Embryonic facial prominence (tissue), 1 donor: ENCODE measurements around the gene ALG12.

ENCODE experiments used
- DNase-seq: peaks from one replicate; pipeline ENCODE4 v3.0.0-alpha.2; 2016; ENCODE audit errors: extremely low spot score

The ALG12 gene

DNA sequence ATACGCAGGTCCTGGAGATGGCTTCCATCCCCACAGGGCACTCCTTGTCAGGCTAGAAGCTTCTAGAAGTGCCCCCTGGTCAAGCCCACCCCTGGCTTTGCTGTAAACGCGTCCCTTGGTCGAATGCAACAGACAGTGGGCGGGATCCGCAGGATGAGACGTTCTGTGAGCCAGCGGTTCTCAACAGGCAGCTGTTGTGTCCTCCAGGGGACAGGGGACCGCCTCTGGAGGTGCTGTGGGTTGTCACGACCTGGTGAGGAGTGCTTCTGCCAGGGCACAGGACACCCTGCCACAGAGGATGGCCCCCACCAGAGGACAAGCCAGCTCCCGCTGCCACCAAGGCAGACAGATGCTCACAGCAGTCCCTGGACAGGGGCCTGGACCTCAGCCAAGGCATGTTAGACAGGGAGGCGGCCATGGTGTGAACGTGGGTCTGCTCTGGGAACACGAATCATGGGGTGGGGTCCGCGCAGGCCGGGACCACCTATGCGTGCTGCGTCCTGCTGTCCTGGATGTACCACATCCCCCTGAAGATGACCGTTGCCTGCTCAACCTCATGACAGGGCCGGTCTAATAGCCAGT, 11.8 kb upstream of the ALG12 start:
- no peak for DNase-seq

DNA sequence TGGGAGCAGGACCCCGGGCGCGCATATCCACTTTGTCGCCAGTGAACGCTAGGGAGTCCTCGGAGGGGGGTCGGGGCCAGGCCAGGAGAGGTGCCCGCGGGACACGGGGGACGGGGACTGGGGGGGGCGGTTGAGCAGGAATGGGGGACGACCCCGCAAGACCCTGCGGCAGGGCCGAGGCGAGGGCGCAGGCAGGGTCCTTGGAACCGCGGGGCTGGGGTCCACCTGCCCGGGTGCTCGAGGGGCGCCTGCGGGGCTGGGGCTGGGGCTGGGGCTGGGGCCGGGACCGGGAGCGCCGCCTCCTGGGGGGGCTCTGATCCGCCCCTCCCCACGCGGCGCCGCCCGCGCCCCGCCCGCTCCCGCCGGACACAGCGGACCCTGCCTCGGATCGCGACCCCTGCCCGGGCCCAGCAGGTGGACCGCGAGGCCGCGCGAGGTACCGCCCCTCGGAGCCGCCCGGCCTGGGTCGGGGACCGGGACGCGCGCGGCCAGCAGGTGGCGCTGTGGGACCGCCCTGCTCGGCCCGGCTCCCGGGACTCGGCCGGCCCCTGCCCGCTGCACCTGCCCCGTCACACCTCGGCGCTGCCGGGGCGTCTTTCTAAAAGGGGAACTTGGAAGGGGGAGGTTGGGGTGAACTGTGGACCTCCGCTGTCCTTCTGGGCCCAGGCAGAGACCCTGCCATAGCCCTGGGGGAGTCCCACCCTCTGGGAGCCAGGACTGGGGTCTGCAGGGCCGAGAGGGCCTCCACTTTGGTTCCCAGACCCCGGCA, 11.2 kb upstream of the ALG12 start:
- no peak for DNase-seq

DNA sequence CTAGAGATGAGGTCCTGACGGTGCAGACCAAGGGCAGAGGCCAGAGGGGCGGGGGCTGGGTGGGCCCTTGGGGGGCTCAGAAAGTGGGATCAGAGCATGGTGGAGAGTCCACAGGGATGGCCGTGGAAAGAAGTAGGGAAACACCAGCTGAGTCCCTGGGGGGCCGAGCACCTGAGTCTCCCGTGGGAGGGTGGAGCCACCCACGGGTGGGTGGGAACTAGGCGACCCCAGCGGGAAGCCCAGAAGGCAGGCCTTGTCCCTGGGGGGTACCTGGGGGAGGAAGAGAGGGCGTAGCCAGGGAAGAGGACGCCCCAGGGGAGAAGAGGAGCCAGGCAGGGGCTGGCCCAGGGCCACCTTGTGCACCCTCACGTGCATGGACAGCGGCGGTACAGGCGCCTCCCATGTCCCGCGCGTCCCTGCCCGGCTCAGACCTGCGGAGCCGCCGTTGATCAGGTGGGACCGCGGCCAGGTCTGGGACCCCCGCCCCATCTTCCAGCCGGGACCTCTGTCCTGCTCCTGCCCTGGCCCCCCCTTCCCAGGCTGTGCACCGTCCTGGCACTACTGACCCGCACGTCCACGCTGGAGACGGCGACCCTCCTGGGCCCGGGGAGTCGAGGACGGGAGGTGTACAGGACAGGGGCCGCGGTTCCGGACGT, 10.4 kb upstream of the ALG12 start:
- no peak for DNase-seq

DNA sequence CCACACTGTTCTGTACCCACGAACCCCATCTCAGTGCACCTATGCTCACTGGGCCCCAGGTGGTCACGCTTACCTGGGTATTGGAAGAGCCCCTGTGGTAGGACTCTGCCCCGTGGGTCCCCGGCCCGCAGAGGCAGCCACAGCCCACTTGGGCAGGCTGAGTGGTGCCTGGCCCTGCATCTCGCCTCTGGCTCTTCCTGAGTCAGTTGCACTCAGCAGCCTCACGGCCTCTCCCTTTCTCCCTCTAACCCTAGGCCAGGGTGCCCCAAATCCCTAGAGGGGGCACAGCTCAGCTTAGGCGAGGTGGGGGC, 9.9 kb upstream of the ALG12 start:
- DNase-seq: no peak

DNA sequence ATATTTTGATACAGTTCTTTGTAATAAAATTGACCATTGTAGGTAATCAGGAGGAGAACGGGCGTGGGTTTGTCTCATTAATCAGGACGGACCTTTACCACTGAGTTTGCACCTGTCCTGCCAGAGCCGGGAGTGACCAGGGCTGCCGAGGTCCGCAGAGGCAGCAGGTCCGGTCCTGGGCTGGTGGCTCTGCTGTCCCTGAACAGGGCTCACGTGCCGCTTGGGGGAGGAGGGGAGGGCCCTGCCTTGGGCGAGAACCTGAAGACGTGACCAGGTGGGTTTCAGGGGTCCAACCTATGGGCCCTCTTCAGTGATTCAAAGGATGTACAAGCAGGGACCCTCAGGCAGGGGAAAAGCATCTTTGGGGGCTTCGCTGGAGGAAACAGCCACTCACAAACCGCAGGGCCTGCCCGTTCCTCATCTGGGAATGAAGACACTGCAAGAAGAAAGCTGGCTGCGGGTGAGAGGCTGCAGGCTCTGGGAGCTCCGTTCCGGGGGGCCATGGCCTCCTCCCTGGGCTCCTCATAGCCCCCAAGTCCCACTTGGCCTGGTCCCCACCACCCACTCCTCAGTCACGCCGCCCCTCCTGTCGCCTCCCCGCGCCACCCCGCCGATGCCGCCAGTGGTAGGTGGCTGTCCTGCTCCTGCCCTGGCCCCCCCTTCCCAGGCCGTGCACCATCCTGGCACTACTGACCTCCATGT, 9.4 kb upstream of the ALG12 start:
- no peak for DNase-seq

DNA sequence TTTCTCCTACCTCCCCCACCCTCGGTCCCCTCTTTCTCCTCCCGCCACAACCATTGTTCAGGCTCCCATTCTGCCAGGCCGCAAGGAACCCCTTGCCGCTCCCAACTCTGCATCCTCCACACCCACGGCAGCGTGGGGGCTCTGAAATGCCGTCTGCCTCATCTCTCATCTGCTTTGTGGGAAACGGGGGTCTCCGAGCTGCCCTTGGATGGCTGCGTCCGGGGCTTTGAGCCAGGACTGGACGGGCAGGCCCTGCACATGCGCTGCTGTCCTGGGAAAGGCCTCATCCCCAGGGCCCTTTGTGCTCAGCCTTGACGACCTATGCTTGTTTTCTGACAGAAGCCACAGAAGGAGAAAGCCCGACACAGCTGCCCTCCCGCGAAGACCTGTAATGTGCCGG, 8.7 kb upstream of the ALG12 start:
- DNase-seq: no peak

DNA sequence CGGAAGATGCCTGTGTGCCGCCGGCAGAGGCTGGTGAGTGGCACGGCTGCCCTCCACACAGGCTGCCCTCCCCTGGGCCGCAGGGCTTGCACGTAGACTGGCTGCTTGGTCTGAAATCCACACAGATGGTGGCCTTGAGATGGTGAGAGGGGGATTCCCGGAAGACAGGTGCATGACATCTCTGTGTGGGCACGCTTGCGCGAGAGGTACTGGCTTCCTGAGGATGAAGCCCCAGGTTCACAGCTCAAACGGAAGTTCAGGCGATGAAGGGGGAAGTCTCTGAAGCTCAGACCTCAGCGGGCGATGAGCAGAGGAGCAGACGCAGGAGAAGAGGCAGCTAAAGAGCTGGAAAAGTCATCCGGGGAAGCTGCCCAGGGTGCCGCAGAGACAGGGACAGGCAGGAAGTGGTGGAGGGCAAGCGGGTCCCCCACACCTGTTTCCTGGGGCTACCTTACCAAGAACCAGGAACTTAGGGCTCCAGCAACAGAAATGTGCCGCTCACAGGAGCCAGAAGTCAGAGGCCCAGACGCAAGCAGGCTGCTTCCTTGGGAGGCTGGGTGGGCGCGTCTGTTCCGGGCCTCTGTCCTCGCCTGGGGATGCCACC, 7.4 kb upstream of the ALG12 start:
- no peak for DNase-seq

DNA sequence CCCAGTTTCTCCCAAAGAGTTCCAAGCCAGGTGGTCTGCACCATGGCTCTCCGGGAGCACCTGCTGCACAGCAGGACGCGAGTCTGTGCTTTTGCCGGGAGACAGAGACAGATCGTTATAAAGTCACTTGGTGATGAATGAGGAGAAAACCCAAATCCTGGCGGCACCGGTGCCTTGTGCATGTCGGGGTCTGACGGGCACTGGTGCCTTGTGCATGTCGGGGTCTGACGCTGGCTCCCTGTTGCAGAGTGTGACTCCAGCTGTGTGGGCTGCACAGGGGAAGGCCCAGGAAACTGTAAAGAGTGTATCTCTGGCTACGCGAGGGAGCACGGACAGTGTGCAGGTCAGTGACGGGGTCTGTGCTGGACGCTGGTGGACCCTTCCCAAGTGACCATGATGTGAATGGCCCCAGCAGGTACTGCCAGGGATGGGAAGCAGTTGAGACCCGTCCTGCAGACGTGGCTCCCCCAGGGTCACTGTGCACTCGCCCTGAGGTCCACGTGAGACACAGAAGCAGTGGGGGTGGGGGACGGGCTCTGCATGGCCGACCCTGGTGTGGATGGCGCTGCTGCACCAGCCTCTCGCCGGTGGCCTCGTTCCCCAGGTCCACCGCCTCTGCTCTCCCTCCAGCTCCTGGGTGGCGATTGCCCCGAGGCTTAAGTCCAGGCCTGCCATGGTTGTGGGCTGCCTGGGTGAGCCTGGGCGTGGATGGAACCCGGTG, 6.0 kb upstream of the ALG12 start:
- DNase-seq: no peak

DNA sequence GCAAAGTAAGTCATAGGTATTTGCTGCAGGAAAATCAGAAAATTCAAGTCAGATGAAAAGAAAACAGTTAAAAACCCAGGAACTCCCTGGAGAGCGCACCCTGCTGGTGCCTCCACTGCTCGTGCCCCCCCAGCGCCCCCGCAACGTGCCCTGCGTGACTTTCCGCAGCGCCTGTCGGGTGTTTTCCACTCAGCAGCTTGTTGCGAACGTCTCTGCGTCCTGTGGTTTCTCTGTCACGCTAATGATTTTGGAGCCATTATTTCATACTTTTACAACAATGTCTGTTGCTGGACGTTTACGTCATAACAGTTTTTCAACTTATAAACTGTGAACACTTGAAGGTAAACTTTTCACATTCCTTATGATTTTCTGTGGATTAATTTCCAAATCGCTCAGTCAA, 5.2 kb upstream of the ALG12 start:
- no peak for DNase-seq

DNA sequence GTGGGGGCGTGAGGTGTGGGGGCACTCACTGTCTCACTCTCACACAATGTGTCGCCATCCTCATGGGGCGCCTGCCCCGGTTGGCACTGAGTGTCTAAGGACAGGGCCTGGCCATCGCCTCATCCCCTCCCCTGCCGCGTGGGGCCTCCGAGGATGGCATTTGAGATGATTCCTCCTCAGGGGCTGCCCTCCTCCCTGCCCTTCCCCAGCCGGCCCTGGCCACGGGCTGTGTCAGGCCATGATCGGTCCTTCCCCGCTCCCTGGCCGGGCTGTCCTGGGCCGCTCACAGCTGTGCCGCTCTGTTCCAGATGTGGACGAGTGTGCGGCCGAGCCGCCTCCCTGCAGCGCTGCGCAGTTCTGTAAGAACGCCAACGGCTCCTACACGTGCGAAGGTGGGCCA, 4.7 kb upstream of the ALG12 start:
- no peak for DNase-seq

DNA sequence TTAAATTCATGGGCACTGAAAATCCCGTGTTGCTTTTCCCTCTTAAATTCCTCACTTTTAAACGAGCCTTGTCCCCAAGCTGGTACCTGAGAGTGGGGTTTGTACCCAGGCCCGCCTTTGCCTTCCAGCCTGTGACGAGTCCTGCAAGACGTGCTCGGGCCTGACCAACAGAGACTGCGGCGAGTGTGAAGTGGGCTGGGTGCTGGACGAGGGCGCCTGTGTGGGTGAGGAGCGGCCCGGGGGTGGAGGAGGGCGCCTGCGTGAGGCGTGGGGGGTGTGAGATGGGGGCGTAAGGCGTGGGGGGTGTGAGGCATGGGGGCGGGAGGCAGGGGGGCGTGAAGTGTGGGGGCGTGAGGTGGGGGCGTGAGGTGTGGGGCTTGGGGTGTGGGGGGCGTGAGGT, 4.2 kb upstream of the ALG12 start:
- DNase-seq: no peak

DNA sequence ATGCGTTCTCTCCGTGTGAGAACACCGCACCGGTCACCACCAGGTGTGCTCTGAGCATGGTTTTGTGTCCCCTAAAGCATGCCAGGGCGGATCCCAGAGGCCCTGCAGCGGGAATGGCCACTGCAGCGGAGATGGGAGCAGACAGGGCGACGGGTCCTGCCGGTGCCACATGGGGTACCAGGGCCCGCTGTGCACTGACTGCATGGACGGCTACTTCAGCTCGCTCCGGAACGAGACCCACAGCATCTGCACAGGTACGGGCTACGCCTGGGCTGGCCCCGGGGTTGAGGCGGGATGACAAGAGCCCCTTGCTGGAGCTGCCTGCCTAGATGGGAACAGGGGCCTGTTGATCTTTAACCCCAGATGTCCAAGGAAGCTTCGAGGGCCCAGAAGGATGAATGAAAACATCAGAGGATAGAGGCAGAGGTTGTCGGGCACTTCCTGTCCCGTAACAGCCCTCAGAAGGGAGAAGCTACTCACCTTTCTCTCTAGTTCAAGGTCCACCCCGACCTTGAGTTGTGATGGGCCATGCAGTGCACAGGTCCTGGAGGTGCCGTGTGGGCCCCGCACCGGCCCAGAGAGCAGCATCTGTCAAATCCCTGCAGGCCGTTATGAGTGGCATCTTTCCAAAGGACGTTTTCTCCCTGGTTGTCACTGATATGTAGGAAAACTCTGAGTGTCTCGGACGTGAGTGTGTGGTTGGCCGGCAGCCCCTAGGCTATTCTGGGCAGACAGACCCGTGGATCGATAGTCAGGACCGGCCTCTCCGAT, 3.5 kb upstream of the ALG12 start:
- no peak for DNase-seq

DNA sequence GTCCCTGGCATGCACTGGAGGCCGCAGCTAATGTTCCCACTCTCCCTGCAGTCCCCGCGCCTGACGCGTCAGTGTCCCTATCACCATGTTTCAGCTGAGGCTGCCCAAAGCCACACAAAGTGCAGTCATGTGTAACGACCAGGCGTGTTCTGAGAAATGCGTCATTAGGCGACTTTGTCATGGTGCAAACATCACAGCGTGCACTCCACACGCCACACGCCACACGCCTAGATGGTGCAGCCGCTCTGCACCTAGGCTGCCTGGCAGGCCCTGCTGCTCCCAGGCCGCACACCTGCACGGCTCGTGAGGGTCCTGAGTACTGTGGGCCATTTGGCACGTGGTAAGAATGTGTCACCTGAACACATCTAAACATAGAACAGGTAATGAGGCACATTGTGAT, 2.6 kb upstream of the ALG12 start:
- no peak for DNase-seq

DNA sequence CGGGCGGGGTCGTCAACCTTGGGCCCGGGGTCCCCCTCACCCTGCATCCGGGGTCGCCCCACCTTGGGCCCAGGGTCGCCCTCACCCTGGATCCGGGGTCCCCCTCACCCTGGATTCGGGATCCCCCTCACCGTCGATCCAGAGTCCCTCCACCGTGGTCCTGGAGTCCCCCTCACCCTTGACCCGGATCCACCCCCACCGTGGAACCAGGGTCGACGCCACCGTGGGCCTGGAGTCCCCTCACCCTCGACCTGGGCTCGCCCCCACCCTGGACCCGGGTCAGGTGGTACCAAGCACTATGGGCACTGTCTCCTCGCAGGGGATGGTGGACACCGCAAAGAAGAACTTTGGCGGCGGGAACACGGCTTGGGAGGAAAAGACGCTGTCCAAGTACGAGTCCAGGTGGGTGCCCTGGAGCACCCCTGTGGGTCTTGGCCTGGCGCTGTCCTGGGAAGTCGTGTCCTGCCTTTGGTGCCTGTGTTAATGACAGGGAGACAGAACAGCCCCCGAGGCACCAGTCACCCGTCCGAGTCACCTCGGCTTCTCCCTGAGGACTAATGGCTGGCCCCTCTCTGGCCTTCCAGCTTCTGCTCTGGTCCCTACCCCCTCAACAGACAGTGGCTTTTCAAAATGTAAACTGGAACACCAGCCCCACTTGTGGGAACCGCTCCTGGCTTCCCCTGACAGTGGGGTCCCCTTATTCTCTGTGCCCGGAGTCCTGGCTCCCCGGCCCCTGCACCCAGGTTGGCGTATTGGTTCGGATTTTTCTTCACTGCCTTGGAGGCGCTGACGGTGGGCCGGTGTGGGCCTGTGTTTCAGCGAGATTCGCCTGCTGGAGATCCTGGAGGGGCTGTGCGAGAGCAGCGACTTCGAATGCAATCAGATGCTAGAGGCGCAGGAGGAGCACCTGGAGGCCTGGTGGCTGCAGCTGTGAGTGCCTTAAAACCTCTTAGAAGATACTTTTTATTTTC, 958 bp upstream of the ALG12 start:
- no peak for DNase-seq

DNA sequence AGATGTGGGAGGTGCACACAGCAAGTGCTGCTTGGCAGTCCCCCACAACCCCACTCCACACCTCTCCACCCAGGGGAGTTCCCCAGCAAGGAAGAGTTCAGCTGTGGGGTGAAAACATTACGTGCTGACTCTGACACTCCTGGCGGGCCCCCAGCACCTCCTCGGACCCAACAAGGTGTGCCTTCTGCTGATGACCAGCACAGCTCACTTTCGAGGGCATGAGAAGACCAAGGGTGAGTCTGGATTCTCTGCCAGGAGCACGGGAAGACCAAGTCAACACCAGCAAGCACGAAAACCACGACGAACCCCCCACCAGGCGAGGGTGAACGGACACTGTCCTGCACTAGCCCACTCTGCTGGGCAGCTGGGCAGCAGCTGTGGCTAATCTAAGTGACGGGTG, 1.4 kb downstream of the ALG12 start:
- DNase-seq: no peak

DNA sequence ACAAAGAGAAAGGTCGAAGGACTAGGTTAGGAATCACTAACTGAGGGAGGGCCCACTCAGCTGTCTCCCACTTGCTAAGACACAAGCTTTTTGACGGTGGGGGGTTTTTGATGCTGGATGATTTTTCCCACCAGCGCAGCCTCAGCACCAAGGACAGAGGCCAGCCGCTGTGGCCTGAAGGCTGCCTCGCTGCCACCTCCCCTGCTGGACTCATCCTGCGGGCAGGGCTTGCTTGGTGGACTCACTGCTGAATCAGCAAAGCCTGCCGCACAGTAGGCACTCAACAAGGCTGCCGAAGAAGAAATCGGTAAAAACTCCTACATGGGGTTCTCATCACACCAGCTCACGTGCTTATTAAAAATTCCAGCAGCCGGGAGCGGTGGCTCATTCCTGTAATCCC, 2.6 kb downstream of the ALG12 start:
- no peak for DNase-seq

DNA sequence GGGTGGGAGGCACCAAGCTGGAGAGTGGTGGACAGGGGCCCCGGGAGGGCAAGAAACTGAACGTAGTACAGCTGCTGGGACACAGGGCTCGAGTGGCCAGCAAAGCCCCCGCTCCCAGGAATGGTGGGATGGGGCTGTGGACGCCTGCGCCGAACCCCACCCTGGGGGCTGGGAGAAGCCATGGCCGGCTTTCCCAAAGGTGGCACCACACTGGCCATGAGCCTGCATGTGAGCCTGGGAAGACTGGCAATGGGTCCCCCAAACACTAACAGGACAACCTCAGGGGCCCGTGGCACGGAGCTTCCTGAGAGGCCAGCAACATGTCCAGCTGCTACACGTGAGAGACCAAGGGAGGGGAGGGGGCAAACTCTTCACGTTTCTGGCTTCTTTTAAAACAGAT, 4.0 kb downstream of the ALG12 start:
- DNase-seq: no peak

DNA sequence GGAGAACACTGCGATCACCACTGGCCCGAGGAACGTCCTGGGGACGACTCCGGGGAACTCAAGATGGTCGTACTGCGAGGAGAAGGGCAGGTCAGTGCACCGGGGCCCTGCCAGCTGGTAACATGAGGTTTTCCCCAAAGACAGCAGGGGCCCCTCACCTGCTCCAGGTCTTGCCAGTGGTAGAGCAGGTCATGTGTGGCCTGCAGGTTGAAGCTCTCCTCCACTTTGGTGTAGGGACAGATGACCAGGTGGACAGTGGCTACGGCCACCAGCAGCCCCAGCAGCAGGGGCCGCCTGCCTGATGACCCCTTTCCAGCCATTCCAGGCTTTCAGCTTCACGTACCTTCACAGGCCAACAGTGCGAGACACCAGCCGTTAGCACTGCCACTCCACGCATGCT, 4.8 kb downstream of the ALG12 start:
- no peak for DNase-seq

DNA sequence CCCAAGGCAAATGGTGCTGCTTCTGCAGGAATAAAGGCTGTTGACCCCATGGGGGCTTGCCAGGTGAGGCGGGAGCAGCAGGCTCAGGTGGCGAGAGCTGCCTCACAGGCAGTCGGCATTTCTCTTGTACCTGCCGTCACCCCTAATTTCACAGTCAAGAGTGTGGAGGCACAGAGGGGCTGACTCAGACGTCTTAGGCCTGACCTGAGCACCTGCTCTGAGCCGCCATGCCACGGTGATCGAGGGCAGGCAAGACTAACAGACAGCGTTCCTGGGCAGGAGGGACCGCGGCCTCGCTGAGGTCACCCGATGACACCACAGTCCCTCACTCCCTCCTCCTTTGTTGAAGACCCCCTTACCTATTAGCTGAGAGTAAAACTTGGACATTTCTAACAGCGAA, 5.2 kb downstream of the ALG12 start:
- DNase-seq: no peak
